IMR-90 (cell line): ENCODE data around the gene ZMYM2. TPM values are rescaled to one million over a fixed set of nuclear protein-coding genes. Genes with fewer than 3 reads are reported as not detected.

Source experiments
- ATAC-seq: fragments of 200-7000 bp; cut with Tn5 transposase; 2 replicates; pipeline ENCODE4 v1.9.1; 2020; ENCODE audit warnings: low read depth, mild to moderate bottlenecking, moderate library complexity
- BruUV-seq: library from RNA; stranded (reverse); fragments of 400-500 nt; replicated peaks from 2 replicates; lab custom pipeline; 2021; lab: Mats Ljungman, UMichigan
- CTCF ChIA-PET: fragments of 300-600 bp; formaldehyde crosslinking; extraction: SDS; loops from one replicate; lab custom pipeline; 2021; ENCODE audit warnings: antibody characterized with exemption; lab: Yijun Ruan, JAX
- POLR2A ChIA-PET: fragments of 300-600 bp; sonication (Branson Sonifier 250); formaldehyde crosslinking; loops from one replicate; lab custom pipeline; 2022; ENCODE audit warnings: antibody characterized with exemption; ENCODE audit not compliant: unreplicated experiment; lab: Charles Lee
- DNase-seq: peaks from one replicate; pipeline ENCODE4 v3.0.0; 2013
- H2AFZ ChIP-seq: replicated peaks from 2 replicates; pipeline ENCODE3; 2013; ENCODE audit warnings: low read length, mild to moderate bottlenecking; ENCODE audit not compliant: poor library complexity
- H2AK5ac ChIP-seq: 2 replicates; pipeline ENCODE4 v1.6.1; 2013; ENCODE audit warnings: low read depth, low read length, inconsistent platforms
- H2AK9ac ChIP-seq: replicated peaks from 2 replicates; pipeline ENCODE3; 2013; ENCODE audit warnings: mild to moderate bottlenecking, low read depth, low read length, moderate library complexity; ENCODE audit not compliant: poor library complexity
- H2BK120ac ChIP-seq: 2 replicates; pipeline ENCODE4 v1.6.1; 2013; ENCODE audit warnings: low read depth, low read length, inconsistent platforms
- H2BK15ac ChIP-seq: 3 replicates; pipeline ENCODE4 v1.6.1; 2013; ENCODE audit warnings: low read depth, low read length, inconsistent platforms
- H2BK20ac ChIP-seq: 2 replicates; pipeline ENCODE4 v1.6.1; 2013; ENCODE audit warnings: low read depth, mild to moderate bottlenecking, inconsistent platforms, low read length, moderate library complexity
- H2BK5ac ChIP-seq: 2 replicates; pipeline ENCODE4 v1.6.1; 2013; ENCODE audit warnings: mild to moderate bottlenecking, low read depth, low read length, inconsistent platforms; ENCODE audit not compliant: poor library complexity, severe bottlenecking
- H3K14ac ChIP-seq: replicated peaks from 2 replicates; pipeline ENCODE4 v1.6.1; 2013; ENCODE audit warnings: low read depth, low read length, inconsistent platforms
- H3K18ac ChIP-seq: 2 replicates; pipeline ENCODE4 v1.6.1; 2013; ENCODE audit warnings: low read depth, low read length, control low read depth
- H3K23ac ChIP-seq: 2 replicates; pipeline ENCODE4 v1.6.1; 2013; ENCODE audit warnings: low read depth, low read length, inconsistent platforms
- H3K27ac ChIP-seq: 2 replicates; pipeline ENCODE4 v1.5.1; 2013; ENCODE audit warnings: mild to moderate bottlenecking, control low read depth, low read length; ENCODE audit not compliant: insufficient read depth
- H3K27me3 ChIP-seq: 2 replicates; pipeline ENCODE4 v1.6.1; 2013; ENCODE audit warnings: low read length; ENCODE audit not compliant: control insufficient read depth, insufficient read depth
- H3K36me3 ChIP-seq: 2 replicates; pipeline ENCODE4 v1.6.1; 2013; ENCODE audit warnings: low read length, mixed read lengths; ENCODE audit not compliant: control insufficient read depth, insufficient read depth
- H3K4ac ChIP-seq: 2 replicates; pipeline ENCODE4 v1.6.1; 2013; ENCODE audit warnings: low read depth, low read length, inconsistent platforms
- H3K4me1 ChIP-seq: 2 replicates; pipeline ENCODE4 v1.6.1; 2013; ENCODE audit warnings: low read length, mixed read lengths; ENCODE audit not compliant: control insufficient read depth, insufficient read depth
- H3K4me2 ChIP-seq: 2 replicates; pipeline ENCODE4 v1.6.1; 2013; ENCODE audit warnings: low read depth, mild to moderate bottlenecking, control low read depth, low read length, moderate library complexity
- H3K4me3 ChIP-seq: 2 replicates; pipeline ENCODE4 v1.5.1; 2013; ENCODE audit warnings: low read depth, mild to moderate bottlenecking, control low read depth, low read length, moderate library complexity; ENCODE audit not compliant: insufficient read depth
- H3K56ac ChIP-seq: 2 replicates; pipeline ENCODE4 v1.6.1; 2013; ENCODE audit warnings: low read length, inconsistent platforms; ENCODE audit not compliant: insufficient read depth; ENCODE audit errors: extremely low read depth
- H3K79me1 ChIP-seq, 2 experiments: 2 replicates each; pipeline ENCODE4 v1.6.1; 2013; ENCODE audit warnings: low read length in 2 of 2, inconsistent platforms in 1 of 2, low read depth in 1 of 2
- H3K9ac ChIP-seq: 2 replicates; pipeline ENCODE4 v1.6.1; 2013; ENCODE audit warnings: low read depth, low read length, control low read depth
- H3K9me1 ChIP-seq: 2 replicates; pipeline ENCODE4 v1.6.1; 2013; ENCODE audit warnings: low read length, inconsistent platforms; ENCODE audit not compliant: insufficient read depth
- H3K9me3 ChIP-seq: 2 replicates; pipeline ENCODE4 v1.6.1; 2013; ENCODE audit warnings: low read length; ENCODE audit not compliant: control insufficient read depth, insufficient read depth
- H4K20me1 ChIP-seq: 2 replicates; pipeline ENCODE4 v1.6.1; 2013; ENCODE audit warnings: low read length, inconsistent platforms; ENCODE audit not compliant: insufficient read depth
- H4K5ac ChIP-seq: 2 replicates; pipeline ENCODE4 v1.6.1; 2013; ENCODE audit warnings: mild to moderate bottlenecking, low read depth, low read length, control low read depth
- H4K8ac ChIP-seq, 2 experiments: 2 replicates each; pipeline ENCODE4 v1.6.1; 2013; ENCODE audit warnings: low read depth in 2 of 2, low read length in 2 of 2, control low read depth in 1 of 2, inconsistent platforms in 1 of 2
- H4K91ac ChIP-seq: 2 replicates; pipeline ENCODE4 v1.6.1; 2013; ENCODE audit warnings: low read depth, low read length, inconsistent platforms; ENCODE audit not compliant: insufficient read depth
- BHLHE40 ChIP-seq: fragments of 150-350 bp; IDR thresholded peaks from 2 replicates; pipeline ENCODE4 v1.6.1; 2016; ENCODE audit warnings: mild to moderate bottlenecking, low read depth, low read length
- CEBPB ChIP-seq: IDR thresholded peaks from 2 replicates; pipeline ENCODE4 v1.6.1; 2012; ENCODE audit warnings: low read depth, low read length, improper control_type of control experiment
- CHD1 ChIP-seq: IDR thresholded peaks from 2 replicates; pipeline ENCODE4 v1.6.1; 2012; ENCODE audit warnings: low read depth, low read length, improper control_type of control experiment
- CTCF ChIP-seq: conservative IDR thresholded peaks from 2 replicates; pipeline ENCODE4 v1.5.1; 2012; ENCODE audit warnings: mild to moderate bottlenecking, low read depth, low read length, improper control_type of control experiment
- ELK1 ChIP-seq: fragments of 150-350 bp; IDR thresholded peaks from 2 replicates; pipeline ENCODE4 v1.6.1; 2016; ENCODE audit warnings: low read depth, mild to moderate bottlenecking, low read length, moderate library complexity, borderline replicate concordance
- FOS ChIP-seq: fragments of 150-350 bp; IDR thresholded peaks from 2 replicates; pipeline ENCODE4 v1.6.1; 2016; ENCODE audit warnings: low read depth, low read length
- MAFK ChIP-seq: IDR thresholded peaks from 2 replicates; pipeline ENCODE4 v1.6.1; 2012; ENCODE audit warnings: low read depth, low read length, improper control_type of control experiment
- MAZ ChIP-seq: IDR thresholded peaks from 2 replicates; pipeline ENCODE4 v1.6.1; 2012; ENCODE audit warnings: low read depth, mild to moderate bottlenecking, low read length, improper control_type of control experiment, moderate library complexity, borderline replicate concordance
- MXI1 ChIP-seq: IDR thresholded peaks from 2 replicates; pipeline ENCODE4 v1.6.1; 2012; ENCODE audit warnings: low read depth, mild to moderate bottlenecking, low read length, moderate library complexity, borderline replicate concordance
- NFE2L2 ChIP-seq: fragments of 150-350 bp; IDR thresholded peaks from 2 replicates; pipeline ENCODE4 v1.6.1; 2016; ENCODE audit warnings: low read depth, mild to moderate bottlenecking, low read length
- POLR2A ChIP-seq: IDR thresholded peaks from 2 replicates; pipeline ENCODE4 v1.6.1; 2012; ENCODE audit warnings: mild to moderate bottlenecking, low read depth, low read length
- RAD21 ChIP-seq: IDR thresholded peaks from 2 replicates; pipeline ENCODE4 v1.6.1; 2012; ENCODE audit warnings: low read length, improper control_type of control experiment
- RCOR1 ChIP-seq: IDR thresholded peaks from 2 replicates; pipeline ENCODE4 v1.6.1; 2012; ENCODE audit warnings: mild to moderate bottlenecking, low read length, improper control_type of control experiment; ENCODE audit not compliant: insufficient replicate concordance
- RFX5 ChIP-seq: IDR thresholded peaks from 2 replicates; pipeline ENCODE4 v1.8.0; 2012; ENCODE audit warnings: low read depth, mild to moderate bottlenecking, low read length, moderate library complexity
- SMC3 ChIP-seq: fragments of 150-350 bp; IDR thresholded peaks from 2 replicates; pipeline ENCODE4 v1.6.1; 2016; ENCODE audit warnings: low read depth, mild to moderate bottlenecking, antibody characterized with exemption, low read length, moderate library complexity
- USF2 ChIP-seq: fragments of 150-350 bp; IDR thresholded peaks from 2 replicates; pipeline ENCODE4 v1.6.1; 2017; ENCODE audit warnings: mild to moderate bottlenecking, antibody characterized with exemption, low read length, low read depth
- WGBS, 2 experiments: methylation state at CpG; one replicate each; pipeline versions ENCODE4 v1.1.5 to v1.1.7; 2013; ENCODE audit warnings: missing lambda C conversion rate in 2 of 2; ENCODE audit not compliant: insufficient read length in 1 of 2; ENCODE audit errors: extremely low coverage in 2 of 2; 5-methylcytosine and 5-hydroxymethylcytosine counted together
- dilution Hi-C: fragments of 300-500 bp; cut with HindIII; formaldehyde crosslinking; loops from one replicate; pipeline ENCODE4 v1.14.3; 2018; ENCODE audit warnings: low sequenced_read_pairs; ENCODE audit not compliant: unreplicated experiment
- in situ Hi-C: fragments of 300-500 bp; cut with MboI; formaldehyde crosslinking; loops from 3 replicates; pipeline ENCODE4 v1.14.3; 2019; ENCODE audit warnings: low sequenced_read_pairs, inconsistent platforms, mixed read lengths
- intact Hi-C: fragments of 100-400 bp; cut with micrococcal nuclease; formaldehyde crosslinking; loops from 2 replicates; pipeline ENCODE4 v1.10.0; 2022
- polyA plus RNA-seq, 3 experiments: library from polyadenylated mRNA; depleted of rRNA; stranded (reverse); fragments of >200 nt; gene quantifications; 2 replicates each; pipeline ENCODE4 v1.2.3, GENCODE V29; 2012; ENCODE audit warnings: low replicate concordance in 1 of 3
- total RNA-seq: library from RNA; depleted of rRNA; stranded (reverse); fragments of >200 nt; gene quantifications from 2 replicates; pipeline ENCODE4 v1.2.3, GENCODE V29; 2012

Gene ZMYM2
- total and polyA plus RNA-seq, 2 of the 4 experiments (the other 2 are of a cell fraction): 15.7 to 51.1 TPM

- Histone ChIP-seq H4K8ac (no peak overlapping the region), H3K27me3 (no peaks in the 10 kb centered on the region), H2BK15ac (no peak overlapping the region), H4K91ac (no peak overlapping the region), H2AK5ac (no peak overlapping the region), H3K23ac (no peak overlapping the region), H3K36me3 (peaks cover 22% of the 10 kb centered on the region), H3K18ac (no peak overlapping the region), H3K4me2 (no peak overlapping the region), H3K4ac (no peak overlapping the region), H2BK5ac (no peak overlapping the region), H3K4me1 (no peaks in the 10 kb centered on the region), H3K56ac (no peak overlapping the region), H2BK120ac (no peak overlapping the region), H3K9me1 (peaks cover 7% of the 10 kb centered on the region), H3K79me1 (peaks cover 3 to 40% of the 10 kb centered on the region in 2 experiments), H2BK20ac (no peak overlapping the region), H3K14ac (no peak overlapping the region), H2AFZ (no peak overlapping the region), H3K4me3 (no peak overlapping the region), H3K9ac (no peak overlapping the region), H2AK9ac (no peak overlapping the region), H3K27ac (no peak overlapping the region), H4K5ac (no peak overlapping the region), H3K9me3 (no peaks in the 10 kb centered on the region), H4K20me1 (peaks cover 14% of the 10 kb centered on the region; the same call in 1 of the 2 replicates)
- CTCF ChIA-PET: no interaction called here
- no CpG with 5 or more reads among the region's 2 CpGs for WGBS, 2 experiments
- DNase-seq (no peak), ATAC-seq (no peak)
- POLR2A ChIA-PET: no interaction called here
- intact Hi-C loops: loop anchor here (2.0 to 5.0 kb wide), 2 partner anchors 21 to 36 kb away; no protein-coding TSS in a partner anchor
- no TSS peak for BruUV-seq
- in situ Hi-C loops: no loop called here
- no peak for TF ChIP-seq MAFK
- no peak for TF ChIP-seq MXI1
- no peak for TF ChIP-seq FOS
- TF ChIP-seq RFX5: no peak
- TF ChIP-seq CHD1: no peak
- TF ChIP-seq MAZ: no peak
- TF ChIP-seq BHLHE40: no peak
- TF ChIP-seq RCOR1: no peak
- TF ChIP-seq CTCF: no peak
- TF ChIP-seq RAD21: no peak
- no peak for TF ChIP-seq ELK1
- TF ChIP-seq CEBPB: no peak
- TF ChIP-seq USF2: no peak
- TF ChIP-seq NFE2L2: no peak
- no peak for TF ChIP-seq POLR2A
- no peak for TF ChIP-seq SMC3
- dilution Hi-C loops: no loop called here
Observed at GRCh38 chr13:20045950-20046548, 87.5 kb downstream of the ZMYM2 start.
